Body of pancreas (tissue), 4 donors: ENCODE results near the gene TDP2.

ENCODE experiments used
- CTCF ChIP-seq, 7 experiments: fragments of 450-650 bp in 4 of 7; fragments of 200-600 bp in 3 of 7; sonication (generic) in 3 of 7; IDR thresholded peaks; one replicate each; pipeline ENCODE4 v1.5.1; 2016 to 2019; ENCODE audit warnings: antibody characterized with exemption in 7 of 7
- POLR2A ChIP-seq, 3 donors: fragments of 450-650 bp; IDR thresholded peaks; one replicate each; pipeline ENCODE4 v1.6.1; 2016; ENCODE audit warnings: antibody characterized with exemption in 3 of 3, mild to moderate bottlenecking in 2 of 3

- TF ChIP-seq CTCF (IDR thresholded peaks at IDR 0.05) (no peak), POLR2A (IDR thresholded peaks at IDR 0.05) (no peak)
These were observed 46.1 kb downstream of the TDP2 start for GRCh38 chr6:24620637-24621036.
